HG03280 (cell line): ENCODE results near the gene HSPH1.
"Not testable (repeated sequence)": the region's sequence is repeated elsewhere in the genome, so short reads cannot be mapped to it uniquely, and the experiment has no call there.

Experiments
- ATAC-seq: cut with Tn5 transposase; IDR thresholded peaks from one replicate; pipeline ENCODE4 v1.9.1; 2021; ENCODE audit warnings: mild to moderate bottlenecking, moderate library complexity; ENCODE audit not compliant: unreplicated experiment

HSPH1 gene

GRCh38 chr13:31177813-31178495 is 16.2 kb upstream of the HSPH1 start:
- ATAC-seq = not testable (repeated sequence)

GRCh38 chr13:31175847-31176532 is 14.3 kb upstream of the HSPH1 start:
- ATAC-seq = no peak

GRCh38 chr13:31174018-31174417 is 12.3 kb upstream of the HSPH1 start:
- no peak for ATAC-seq

- ATAC-seq = no peak
Observed at GRCh38 chr13:31172535-31172934, 10.8 kb upstream of the HSPH1 start.

GRCh38 chr13:31172001-31172400 is 10.3 kb upstream of the HSPH1 start:
- ATAC-seq = no peak

- no peak for ATAC-seq
Observed at GRCh38 chr13:31168736-31169135, 7.0 kb upstream of the HSPH1 start.

- ATAC-seq = peak; percentile 46
Observed at GRCh38 chr13:31168166-31168565, 6.5 kb upstream of the HSPH1 start.

- peak; percentile 49 for ATAC-seq
Observed at GRCh38 chr13:31167490-31167889, 5.8 kb upstream of the HSPH1 start.

GRCh38 chr13:31166591-31166990 is 4.9 kb upstream of the HSPH1 start:
- no peak for ATAC-seq

GRCh38 chr13:31162151-31163008 is 676 bp upstream of the HSPH1 start:
- peak; percentile 78 for ATAC-seq

- ATAC-seq = peak; percentile 19
Observed at GRCh38 chr13:31160857-31161556, 697 bp downstream of the HSPH1 start.

GRCh38 chr13:31159306-31159705 is 2.4 kb downstream of the HSPH1 start:
- no peak for ATAC-seq

GRCh38 chr13:31154939-31155338 is 6.8 kb downstream of the HSPH1 start:
- ATAC-seq = no peak

GRCh38 chr13:31151837-31152236 is 9.9 kb downstream of the HSPH1 start:
- ATAC-seq = no peak

- ATAC-seq = no peak
Observed at GRCh38 chr13:31150315-31150985, 11.3 kb downstream of the HSPH1 start.

- ATAC-seq = no peak
Observed at GRCh38 chr13:31149604-31150003, 12.1 kb downstream of the HSPH1 start.

- no peak for ATAC-seq
Observed at GRCh38 chr13:31145417-31145816, 16.3 kb downstream of the HSPH1 start.

GRCh38 chr13:31138515-31138914 is 23.2 kb downstream of the HSPH1 start:
- no peak for ATAC-seq

GRCh38 chr13:31136724-31137123 is 25.0 kb downstream of the HSPH1 start:
- ATAC-seq = no peak

GRCh38 chr13:31134039-31134711 is 27.5 kb downstream of the HSPH1 start:
- no peak for ATAC-seq
